ENCODE data around the gene DIP2C.

The DIP2C gene

GRCh38 chr10:386771-387592, 302.5 kb downstream of the DIP2C start:
- H3K36me3 ChIP-seq (ENCODE audit: control insufficient read depth, insufficient read depth, low read length, severe bottlenecking) = peaks cover 65% of the 10 kb centered on the region
- H3K4me1 ChIP-seq (ENCODE audit: control insufficient read depth, insufficient read depth, low read length) = no peaks in the 10 kb centered on the region
- no peaks in the 10 kb centered on the region for H3K9me3 ChIP-seq (ENCODE audit: control insufficient read depth, low read length)
- no peaks in the 10 kb centered on the region for H3K27me3 ChIP-seq (replicated peaks; ENCODE audit: control insufficient read depth, insufficient read depth, low read length)
- DNase-seq (ENCODE audit: low read depth) = no peak
- H3K9ac ChIP-seq (ENCODE audit: low read length) = no peak overlapping the region
- no peak overlapping the region for H3K4me3 ChIP-seq (ENCODE audit: low read length)

- Histone ChIP-seq H3K4me3 (ENCODE audit: low read length) (no peak overlapping the region), H3K36me3 (ENCODE audit: control insufficient read depth, insufficient read depth, low read length, severe bottlenecking) (peaks cover 76% of the 10 kb centered on the region), H3K4me1 (ENCODE audit: control insufficient read depth, insufficient read depth, low read length) (no peaks in the 10 kb centered on the region), H3K9ac (ENCODE audit: low read length) (no peak overlapping the region), H3K9me3 (ENCODE audit: control insufficient read depth, low read length) (no peaks in the 10 kb centered on the region), H3K27me3 (replicated peaks; ENCODE audit: control insufficient read depth, insufficient read depth, low read length) (no peaks in the 10 kb centered on the region)
- DNase-seq (ENCODE audit: low read depth) = no peak
These were observed 303.7 kb downstream of the DIP2C start for GRCh38 chr10:385571-386300.

GRCh38 chr10:384538-385305, 304.7 kb downstream of the DIP2C start:
- Histone ChIP-seq H3K9me3 (ENCODE audit: control insufficient read depth, low read length) (no peaks in the 10 kb centered on the region), H3K36me3 (ENCODE audit: control insufficient read depth, insufficient read depth, low read length, severe bottlenecking) (peaks cover 73% of the 10 kb centered on the region), H3K9ac (ENCODE audit: low read length) (no peak overlapping the region), H3K4me3 (ENCODE audit: low read length) (no peak overlapping the region), H3K4me1 (ENCODE audit: control insufficient read depth, insufficient read depth, low read length) (no peaks in the 10 kb centered on the region), H3K27me3 (replicated peaks; ENCODE audit: control insufficient read depth, insufficient read depth, low read length) (no peaks in the 10 kb centered on the region)
- DNase-seq (ENCODE audit: low read depth) = no peak

- Histone ChIP-seq H3K4me3 (ENCODE audit: low read length) (no peak overlapping the region), H3K27me3 (replicated peaks; ENCODE audit: control insufficient read depth, insufficient read depth, low read length) (no peaks in the 10 kb centered on the region), H3K9ac (ENCODE audit: low read length) (no peak overlapping the region), H3K36me3 (ENCODE audit: control insufficient read depth, insufficient read depth, low read length, severe bottlenecking) (peaks cover 74% of the 10 kb centered on the region), H3K4me1 (ENCODE audit: control insufficient read depth, insufficient read depth, low read length) (no peaks in the 10 kb centered on the region), H3K9me3 (ENCODE audit: control insufficient read depth, low read length) (no peaks in the 10 kb centered on the region)
- no peak for DNase-seq (ENCODE audit: low read depth)
These were observed 305.9 kb downstream of the DIP2C start for GRCh38 chr10:383519-383918.

GRCh38 chr10:381805-382204, 307.7 kb downstream of the DIP2C start:
- Histone ChIP-seq H3K27me3 (replicated peaks; ENCODE audit: control insufficient read depth, insufficient read depth, low read length) (no peaks in the 10 kb centered on the region), H3K36me3 (ENCODE audit: control insufficient read depth, insufficient read depth, low read length, severe bottlenecking) (peaks cover 78% of the 10 kb centered on the region), H3K9me3 (ENCODE audit: control insufficient read depth, low read length) (no peaks in the 10 kb centered on the region), H3K9ac (ENCODE audit: low read length) (no peak overlapping the region), H3K4me3 (ENCODE audit: low read length) (no peak overlapping the region), H3K4me1 (ENCODE audit: control insufficient read depth, insufficient read depth, low read length) (no peaks in the 10 kb centered on the region)
- DNase-seq (ENCODE audit: low read depth) = no peak

- DNase-seq (ENCODE audit: low read depth) = no peak
- H3K27me3 ChIP-seq (replicated peaks; ENCODE audit: control insufficient read depth, insufficient read depth, low read length) = no peaks in the 10 kb centered on the region
- no peaks in the 10 kb centered on the region for H3K4me1 ChIP-seq (ENCODE audit: control insufficient read depth, insufficient read depth, low read length)
- no peak overlapping the region for H3K9ac ChIP-seq (ENCODE audit: low read length)
- H3K4me3 ChIP-seq (ENCODE audit: low read length) = no peak overlapping the region
- no peaks in the 10 kb centered on the region for H3K9me3 ChIP-seq (ENCODE audit: control insufficient read depth, low read length)
- peaks cover 73% of the 10 kb centered on the region for H3K36me3 ChIP-seq (ENCODE audit: control insufficient read depth, insufficient read depth, low read length, severe bottlenecking)
These were observed 308.1 kb downstream of the DIP2C start for GRCh38 chr10:381346-381745.

GRCh38 chr10:380313-380940, 309.0 kb downstream of the DIP2C start:
- Histone ChIP-seq H3K36me3 (ENCODE audit: control insufficient read depth, insufficient read depth, low read length, severe bottlenecking) (peaks cover 70% of the 10 kb centered on the region), H3K9ac (ENCODE audit: low read length) (no peak overlapping the region)
- DNase-seq (ENCODE audit: low read depth) = peak; percentile 71

GRCh38 chr10:378930-379704, 310.4 kb downstream of the DIP2C start:
- no peaks in the 10 kb centered on the region for H3K9me3 ChIP-seq (ENCODE audit: control insufficient read depth, low read length)
- no peak overlapping the region for H3K9ac ChIP-seq (ENCODE audit: low read length)
- H3K4me1 ChIP-seq (ENCODE audit: control insufficient read depth, insufficient read depth, low read length) = peaks cover 2% of the 10 kb centered on the region
- H3K27me3 ChIP-seq (replicated peaks; ENCODE audit: control insufficient read depth, insufficient read depth, low read length) = no peaks in the 10 kb centered on the region
- no peak for DNase-seq (ENCODE audit: low read depth)
- H3K36me3 ChIP-seq (ENCODE audit: control insufficient read depth, insufficient read depth, low read length, severe bottlenecking) = peaks cover 72% of the 10 kb centered on the region
- no peak overlapping the region for H3K4me3 ChIP-seq (ENCODE audit: low read length)

More at GRCh38 chr10:380313-380940, 309.0 kb downstream of the DIP2C start:
- Histone ChIP-seq H3K4me1 (ENCODE audit: control insufficient read depth, insufficient read depth, low read length) (no peaks in the 10 kb centered on the region), H3K9me3 (ENCODE audit: control insufficient read depth, low read length) (no peaks in the 10 kb centered on the region), H3K27me3 (replicated peaks; ENCODE audit: control insufficient read depth, insufficient read depth, low read length) (no peaks in the 10 kb centered on the region), H3K4me3 (ENCODE audit: low read length) (no peak overlapping the region)

GRCh38 chr10:378230-378929, 311.1 kb downstream of the DIP2C start:
- no peak for DNase-seq (ENCODE audit: low read depth)
- H3K9me3 ChIP-seq (ENCODE audit: control insufficient read depth, low read length) = no peaks in the 10 kb centered on the region
- H3K4me3 ChIP-seq (ENCODE audit: low read length) = no peak overlapping the region
- peaks cover 67% of the 10 kb centered on the region for H3K36me3 ChIP-seq (ENCODE audit: control insufficient read depth, insufficient read depth, low read length, severe bottlenecking)
- H3K4me1 ChIP-seq (ENCODE audit: control insufficient read depth, insufficient read depth, low read length) = peaks cover 9% of the 10 kb centered on the region
- no peaks in the 10 kb centered on the region for H3K27me3 ChIP-seq (replicated peaks; ENCODE audit: control insufficient read depth, insufficient read depth, low read length)
- H3K9ac ChIP-seq (ENCODE audit: low read length) = no peak overlapping the region

GRCh38 chr10:377228-377627, 312.2 kb downstream of the DIP2C start:
- Histone ChIP-seq H3K9ac (ENCODE audit: low read length) (no peak overlapping the region), H3K36me3 (ENCODE audit: control insufficient read depth, insufficient read depth, low read length, severe bottlenecking) (peaks cover 56% of the 10 kb centered on the region), H3K4me3 (ENCODE audit: low read length) (no peak overlapping the region), H3K27me3 (replicated peaks; ENCODE audit: control insufficient read depth, insufficient read depth, low read length) (no peaks in the 10 kb centered on the region), H3K9me3 (ENCODE audit: control insufficient read depth, low read length) (no peaks in the 10 kb centered on the region), H3K4me1 (ENCODE audit: control insufficient read depth, insufficient read depth, low read length) (peaks cover 21% of the 10 kb centered on the region)
- DNase-seq (ENCODE audit: low read depth) = no peak

Data from adipocyte (in vitro differentiated cells).